Hematopoietic multipotent progenitor cell (in vitro differentiated cells): Measurements from ENCODE around the gene XPO5. TPM values are rescaled to one million over a fixed set of nuclear protein-coding genes. Genes with fewer than 3 reads are reported as not detected.
"Not testable (repeated sequence)": the region's sequence is repeated elsewhere in the genome, so short reads cannot be mapped to it uniquely, and the experiment has no call there.

Experiments
- DNase-seq, 3 donors: peaks; one replicate each; pipeline ENCODE4 v3.0.0-alpha.2; 2011 to 2015; ENCODE audit warnings: low read depth in 2 of 3, low spot score in 2 of 3
- total RNA-seq: library from RNA; depleted of rRNA; stranded (reverse); fragments of >200 nt; gene quantifications from one replicate; pipeline ENCODE4 v1.2.3, GENCODE V29; 2012

Gene XPO5
- total RNA-seq, 1 donor, result 24.2 TPM

DNA sequence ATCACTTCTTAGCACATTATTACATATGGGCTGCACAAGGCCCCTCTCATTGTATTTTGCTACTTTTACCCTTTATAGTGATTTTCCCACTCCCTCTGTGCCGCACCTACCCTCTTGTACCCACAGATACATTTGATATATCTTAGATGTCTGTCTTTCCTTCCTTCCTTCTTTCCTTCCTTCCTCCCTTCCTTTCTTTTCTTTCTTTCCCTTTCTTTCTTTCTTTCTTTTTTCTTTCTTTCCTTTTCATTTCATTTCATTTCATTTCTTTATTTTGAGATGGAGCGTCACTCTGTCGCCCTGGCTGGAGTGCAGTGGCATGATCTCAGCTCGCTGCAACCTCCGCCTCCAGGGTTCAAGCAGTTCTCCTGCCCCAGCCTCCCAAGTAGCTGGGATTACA, 12.4 kb upstream of the XPO5 start:
- no peak for DNase-seq

DNA sequence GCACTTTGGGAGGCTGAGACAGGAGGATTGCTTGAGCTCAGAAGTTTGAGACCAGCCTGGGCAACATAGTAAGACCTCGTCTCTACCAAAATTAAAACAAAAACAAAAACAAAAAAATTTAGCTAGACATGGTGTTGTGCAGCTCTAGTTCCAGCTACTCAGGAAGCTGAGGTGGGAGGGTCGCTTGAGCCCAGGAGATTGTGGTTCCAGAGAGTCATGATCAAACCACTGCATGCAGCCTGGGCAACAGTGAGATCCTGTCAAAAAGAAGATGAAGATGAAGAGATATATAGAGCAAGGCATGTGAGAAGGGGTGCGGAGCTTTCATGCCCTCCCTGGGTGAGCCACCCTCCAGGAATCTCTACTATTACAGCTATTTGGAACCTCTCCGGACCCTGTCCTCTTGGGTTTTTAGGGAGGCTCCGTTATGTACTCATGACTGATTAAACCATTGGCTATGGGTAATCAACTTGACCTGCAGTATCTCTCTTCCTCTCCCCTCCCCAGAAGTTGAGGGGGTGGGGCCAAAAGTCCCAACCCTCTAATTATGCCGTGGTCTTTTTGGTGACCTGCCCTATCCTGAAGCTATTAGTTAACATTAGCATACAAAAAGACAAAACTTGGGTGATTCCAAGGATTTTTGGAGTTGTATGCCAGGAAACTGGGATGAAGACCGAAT, 9.2 kb upstream of the XPO5 start:
- DNase-seq, result no peak

DNA sequence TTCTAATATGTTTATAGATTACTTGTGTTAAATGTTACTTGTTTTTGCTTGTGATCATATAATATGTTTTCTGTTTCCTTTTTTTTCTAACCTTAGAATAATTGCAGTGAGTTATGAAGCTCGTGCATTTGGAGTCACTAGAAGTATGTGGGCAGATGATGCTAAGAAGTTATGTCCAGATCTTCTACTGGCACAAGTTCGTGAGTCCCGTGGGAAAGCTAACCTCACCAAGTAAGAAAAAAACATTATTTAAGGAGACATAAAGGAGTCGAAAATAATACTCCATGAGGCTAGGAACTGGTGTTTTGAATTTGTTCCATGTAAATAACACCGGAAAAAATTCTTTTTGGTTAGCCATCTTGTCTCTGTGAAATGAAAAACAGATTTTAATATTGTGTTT, 7.1 kb upstream of the XPO5 start:
- DNase-seq, result no peak

DNA sequence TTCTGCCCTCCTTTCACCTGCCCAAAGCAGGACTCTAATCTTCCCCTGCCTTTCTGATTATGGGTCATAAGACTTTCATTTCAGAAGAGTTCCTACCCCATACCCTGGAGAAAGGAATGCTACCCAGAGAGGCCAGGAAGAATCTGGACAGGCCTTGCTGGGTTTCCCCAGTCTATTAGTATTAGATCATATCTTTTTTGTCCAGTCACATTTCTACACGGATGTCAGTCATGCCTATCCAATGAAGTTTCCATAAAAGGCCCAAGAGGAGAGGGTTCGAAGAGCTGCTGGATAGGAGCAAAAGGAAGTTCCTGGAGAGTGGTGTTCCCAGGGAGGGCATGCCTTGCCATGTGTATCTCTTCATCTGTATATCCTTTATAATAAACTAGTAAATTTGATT, 3.3 kb upstream of the XPO5 start:
- DNase-seq, result no peak

DNA sequence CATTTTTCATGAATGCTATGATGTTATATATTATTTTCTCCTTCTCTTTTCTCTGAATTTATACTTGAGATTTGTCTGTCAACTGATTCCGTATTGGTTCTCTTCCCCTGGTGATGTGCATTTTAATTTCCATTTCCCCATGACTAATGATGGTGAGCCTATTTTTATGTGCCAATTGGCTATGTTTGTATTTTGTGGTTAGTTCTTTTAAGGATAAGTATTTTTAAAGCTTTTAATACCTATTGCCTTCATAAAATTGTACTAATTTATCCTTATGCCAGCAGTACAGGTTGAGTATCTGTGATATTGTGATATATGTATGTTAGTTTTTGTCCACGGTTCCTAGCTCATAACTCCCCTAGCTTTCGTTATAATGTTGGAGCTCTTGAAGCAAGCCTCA, 2.9 kb upstream of the XPO5 start:
- DNase-seq, result no peak

DNA sequence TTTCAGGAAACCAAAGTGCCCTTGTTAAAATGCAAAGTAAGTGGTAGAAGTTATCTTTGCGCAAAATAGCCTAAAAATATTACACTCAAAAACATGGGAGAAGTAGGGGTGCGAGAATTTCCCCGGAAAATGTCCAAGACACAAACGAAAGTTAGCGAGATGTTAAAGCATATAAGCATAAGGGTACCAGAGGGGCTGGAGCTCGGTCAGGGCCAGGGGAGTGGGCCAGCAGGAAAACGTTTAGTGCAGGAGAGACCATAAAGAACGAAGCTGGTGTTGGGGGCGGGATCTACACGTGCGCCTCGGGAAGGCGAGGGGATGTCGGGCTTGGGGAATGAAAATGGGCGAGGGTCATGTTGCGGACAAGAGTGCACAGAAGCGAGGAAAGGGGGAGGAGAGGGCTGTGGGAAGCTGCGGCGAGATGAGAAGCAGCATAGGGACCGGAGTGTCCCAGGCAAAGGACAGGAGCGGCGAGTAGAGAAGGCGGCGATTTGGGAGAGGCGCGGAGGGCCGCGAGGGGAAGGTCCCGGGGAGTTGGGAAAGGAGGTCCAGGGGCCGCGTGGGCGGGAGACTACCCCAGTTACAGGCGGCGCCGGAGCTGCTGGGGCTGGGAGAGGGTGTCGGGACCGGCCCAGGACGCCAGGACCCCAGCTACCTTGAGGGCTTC, 600 bp downstream of the XPO5 start:
- DNase-seq, result no peak

DNA sequence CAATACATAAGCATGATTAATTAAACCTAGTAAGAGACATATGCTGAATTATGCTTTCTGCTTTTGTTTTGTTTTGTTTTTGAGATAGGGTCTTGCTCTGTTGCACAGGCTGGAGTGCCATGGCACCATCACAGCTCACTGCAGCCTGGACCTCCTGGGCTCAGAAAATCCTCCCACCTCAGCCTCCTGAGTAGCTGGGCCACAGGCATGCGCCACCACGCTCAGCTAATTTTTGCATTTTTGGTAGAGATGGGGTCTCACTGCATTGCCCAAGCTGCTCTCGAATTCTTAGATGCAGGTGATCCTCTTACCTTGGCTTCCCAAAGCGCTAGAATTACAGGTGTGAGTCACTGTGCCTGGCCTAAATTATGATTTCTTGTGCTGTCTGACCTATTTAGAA, 3.8 kb downstream of the XPO5 start:
- no peak for DNase-seq

DNA sequence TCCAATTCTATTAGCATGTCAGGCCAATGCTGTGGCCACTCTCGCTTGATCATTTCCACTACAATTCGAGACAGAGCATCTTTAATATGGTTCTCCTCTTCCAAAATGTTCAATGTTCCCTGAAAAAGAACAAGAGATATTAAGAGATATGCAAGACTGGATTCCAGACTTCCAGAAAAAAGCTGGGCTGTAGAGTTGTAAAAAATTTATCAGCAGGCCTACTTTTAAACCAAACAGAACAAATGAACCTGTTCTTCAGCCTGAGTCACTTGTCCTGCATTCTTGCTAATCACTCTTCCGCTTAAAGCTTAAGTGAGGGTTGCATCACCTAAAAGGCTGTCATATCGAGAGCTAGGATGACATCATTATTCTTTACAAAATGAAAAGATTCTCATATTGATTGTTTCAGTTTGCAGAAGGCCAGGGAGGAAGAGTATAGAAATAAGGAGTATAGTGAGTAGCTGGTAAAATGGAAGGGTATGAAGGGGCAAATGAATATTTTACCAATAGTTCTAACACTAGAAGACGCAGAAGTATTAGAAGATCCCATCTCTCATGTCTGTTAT, 4.9 kb downstream of the XPO5 start:
- no peak for DNase-seq

DNA sequence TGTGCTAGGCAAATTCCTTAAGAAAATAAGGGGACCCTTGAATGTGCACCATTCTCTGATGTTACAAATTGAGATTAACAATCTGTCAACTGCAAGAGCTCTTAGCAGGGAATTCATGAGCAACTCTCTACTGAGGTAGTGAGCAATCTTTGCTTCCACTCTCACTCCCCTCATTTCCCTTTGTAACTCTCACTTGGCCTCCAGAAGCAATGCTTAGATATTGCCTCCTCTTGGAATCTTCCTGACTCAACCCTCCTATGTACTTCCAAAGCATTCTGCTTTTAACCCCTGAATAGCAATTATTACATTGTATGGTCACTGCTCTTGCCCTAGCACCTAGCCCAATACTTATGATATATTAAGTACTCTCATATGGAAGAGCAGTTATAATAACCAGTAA, 16.5 kb downstream of the XPO5 start:
- DNase-seq, result no peak

DNA sequence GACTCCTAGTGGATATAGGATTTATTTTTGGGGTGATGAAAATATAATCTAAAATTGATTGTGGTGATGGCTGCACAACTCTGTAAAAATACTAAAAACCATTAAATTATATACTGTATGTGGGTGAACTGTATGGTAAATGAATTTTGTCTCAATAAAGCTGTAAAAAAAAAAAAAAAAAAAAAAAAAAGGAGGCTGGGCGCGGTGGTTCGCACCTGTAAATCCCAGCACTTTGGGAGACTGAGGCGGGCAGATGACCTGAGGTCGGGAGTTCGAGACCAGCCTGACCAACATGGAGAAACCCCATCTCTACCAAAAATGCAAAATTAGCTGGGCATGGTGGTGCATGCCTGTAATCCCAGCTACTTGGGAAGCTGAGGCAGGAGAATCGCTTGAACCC, 18.2 kb downstream of the XPO5 start:
- not testable (repeated sequence) for DNase-seq

DNA sequence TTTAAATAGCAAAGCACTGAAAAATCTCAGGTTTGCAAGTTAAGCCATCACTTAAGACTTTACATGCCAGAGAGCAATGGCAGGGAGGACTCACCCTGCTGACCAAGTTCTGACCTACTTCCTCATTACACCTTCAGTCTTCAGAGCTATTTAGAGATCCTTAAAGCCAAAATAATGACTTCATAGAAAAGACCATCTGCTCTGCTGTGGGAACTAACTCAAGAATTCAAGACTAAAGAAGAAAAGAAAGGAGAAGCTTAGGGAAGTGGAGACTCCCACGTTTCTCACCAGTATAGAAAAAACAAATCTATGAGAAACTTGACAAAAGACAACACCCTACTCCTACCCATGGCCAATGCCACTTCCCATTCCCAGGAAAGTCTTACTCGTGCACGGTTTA, 28.6 kb downstream of the XPO5 start:
- DNase-seq, result no peak

DNA sequence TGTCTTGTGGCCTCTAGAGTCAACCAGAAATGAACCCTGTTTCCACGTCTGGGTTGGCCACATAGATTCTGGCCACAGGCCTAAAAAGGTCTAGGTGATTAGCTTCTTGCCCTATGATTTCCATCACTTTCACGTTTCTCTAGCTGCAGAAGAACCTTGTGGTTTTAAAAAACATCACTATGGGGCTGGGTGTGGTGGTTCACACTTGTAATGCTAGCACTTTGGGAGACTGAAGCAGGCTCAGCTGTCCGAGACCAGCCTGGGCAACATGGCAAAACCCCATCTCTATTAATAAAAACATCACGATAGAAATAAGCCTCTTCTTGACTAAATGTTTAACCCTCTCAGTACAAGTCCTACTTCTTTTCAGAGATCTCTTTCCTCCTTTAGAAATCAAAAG, 31.4 kb downstream of the XPO5 start:
- no peak for DNase-seq

DNA sequence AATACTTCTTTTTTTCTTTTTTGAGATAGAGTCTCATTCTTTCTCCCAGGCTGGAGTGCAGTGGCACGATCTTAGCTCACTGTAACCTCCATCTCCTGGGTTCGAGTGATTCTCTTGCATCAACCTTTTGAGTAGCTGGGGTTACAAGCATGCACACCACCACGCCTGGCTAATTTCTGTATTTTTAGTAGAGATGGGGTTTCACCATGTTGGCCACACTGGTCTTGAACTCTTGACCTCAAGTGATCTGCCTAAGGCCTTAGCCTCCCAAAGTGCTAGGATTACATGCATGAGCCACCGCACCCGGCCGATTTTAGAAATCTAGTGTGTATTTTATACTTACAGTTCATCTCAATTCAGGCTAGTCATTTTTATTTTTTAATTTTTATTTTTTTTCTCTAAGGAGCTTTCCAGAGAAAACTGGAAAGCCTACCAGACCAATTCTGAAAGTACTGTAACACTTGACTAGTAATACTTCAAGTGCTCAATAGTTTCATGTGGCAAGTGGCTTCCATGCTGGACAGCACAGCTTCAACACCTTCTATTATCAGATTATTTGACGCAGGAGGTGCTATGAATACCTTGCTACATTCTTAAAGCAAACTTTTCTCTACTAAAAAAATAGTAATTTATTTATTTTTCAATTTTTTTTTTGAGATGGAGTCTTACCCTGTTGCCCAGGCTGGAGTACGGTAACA, 33.9 kb downstream of the XPO5 start:
- DNase-seq, result no peak

DNA sequence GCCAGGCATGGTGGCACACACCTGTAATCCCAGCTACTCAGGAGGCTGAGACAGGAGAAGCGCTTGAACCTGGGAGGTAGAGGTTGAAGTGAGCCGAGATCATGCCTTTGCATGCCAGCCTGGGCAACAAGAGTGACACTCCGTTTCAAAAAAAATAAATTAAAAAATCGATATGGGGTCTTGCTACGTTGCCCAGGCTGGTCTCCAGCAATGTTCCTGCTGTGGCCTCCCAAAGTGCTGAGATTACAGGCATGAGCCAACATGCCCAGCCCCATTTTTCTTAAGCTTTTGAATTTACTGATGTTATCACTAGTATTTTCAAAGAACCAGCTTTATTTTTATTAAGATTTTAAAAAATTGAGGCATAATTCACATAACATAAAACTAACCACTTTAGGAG, 35.3 kb downstream of the XPO5 start:
- no peak for DNase-seq

DNA sequence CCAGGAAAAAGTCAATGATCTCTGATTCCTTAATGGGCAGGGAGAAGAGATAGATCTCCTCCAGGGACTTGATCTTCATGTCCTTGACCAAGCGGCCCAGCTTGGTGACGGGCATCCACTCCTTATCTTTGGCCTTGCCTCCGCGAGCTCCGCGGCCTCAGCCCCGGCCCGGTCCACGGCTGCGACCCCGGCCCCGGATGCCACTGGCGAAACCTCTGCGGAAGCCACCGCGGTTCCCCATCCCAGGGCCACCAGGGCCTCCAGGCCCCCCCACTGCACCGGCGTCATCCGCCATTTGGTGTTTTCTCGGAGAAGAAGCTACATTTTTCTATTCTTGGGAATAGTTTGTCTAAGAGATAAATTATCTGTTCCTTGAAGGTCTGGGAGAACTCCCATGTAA, 36.4 kb downstream of the XPO5 start:
- DNase-seq, result not testable (repeated sequence)

DNA sequence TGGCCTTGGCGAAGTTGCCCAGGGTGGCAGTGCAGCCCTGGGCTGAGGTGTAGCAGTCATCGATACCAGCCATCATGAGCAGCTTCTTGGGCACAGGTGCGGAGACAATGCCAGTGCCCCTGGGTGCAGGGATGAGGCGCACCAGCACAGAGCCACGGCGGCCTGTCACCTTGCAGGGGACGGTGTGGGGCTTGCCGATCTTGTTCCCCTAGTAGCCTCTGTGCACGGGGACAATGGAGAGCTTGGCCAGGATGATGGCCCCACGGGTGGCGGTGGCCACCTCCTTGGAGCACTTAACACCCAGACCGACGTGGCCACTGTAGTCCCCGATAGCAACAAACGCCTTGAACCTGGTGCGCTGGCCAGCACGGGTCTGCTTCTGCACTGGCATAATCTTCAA, 36.9 kb downstream of the XPO5 start:
- not testable (repeated sequence) for DNase-seq

DNA sequence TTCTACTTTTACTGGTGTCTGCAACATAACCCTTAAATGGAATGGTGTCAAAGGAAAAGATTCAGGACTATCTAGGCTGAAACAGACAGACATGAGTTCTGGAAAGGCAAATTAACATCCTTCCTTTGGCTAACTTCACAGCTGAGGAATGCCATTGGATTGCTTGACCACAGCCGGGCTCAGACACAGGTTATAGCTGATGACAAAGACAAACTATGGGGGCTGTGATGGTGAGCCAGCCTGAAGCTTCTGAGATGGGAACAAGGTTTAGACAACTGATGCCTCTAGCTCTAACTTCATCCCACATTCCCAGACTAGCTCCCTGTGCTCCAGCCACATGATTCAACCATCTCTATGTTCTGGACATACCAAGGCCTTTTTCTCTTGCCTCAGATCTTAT, 43.6 kb downstream of the XPO5 start:
- DNase-seq, result no peak

DNA sequence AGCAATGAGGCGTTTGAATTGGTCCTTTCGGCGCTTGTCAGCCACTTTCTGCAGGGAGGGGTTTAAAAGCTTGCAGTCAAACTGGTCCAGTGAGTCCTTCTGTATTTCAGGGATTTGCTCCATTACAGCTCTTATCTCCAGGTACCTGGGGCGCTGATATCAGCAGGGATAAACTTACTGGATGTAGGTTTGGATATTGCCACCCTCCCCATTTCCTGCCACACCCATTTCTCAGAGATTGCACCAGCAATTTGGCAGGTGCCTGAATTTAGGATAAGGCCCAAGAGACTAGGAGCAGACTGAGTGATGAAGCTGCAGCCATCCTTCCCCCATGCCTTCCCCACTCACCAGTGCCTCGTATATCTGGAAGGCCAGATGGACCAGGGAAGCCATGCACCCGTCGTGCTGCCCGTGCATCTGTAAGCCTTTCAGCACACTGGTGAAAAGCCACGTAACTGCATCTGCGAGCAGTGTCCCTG, 51.3 kb downstream of the XPO5 start:
- DNase-seq, result no peak

DNA sequence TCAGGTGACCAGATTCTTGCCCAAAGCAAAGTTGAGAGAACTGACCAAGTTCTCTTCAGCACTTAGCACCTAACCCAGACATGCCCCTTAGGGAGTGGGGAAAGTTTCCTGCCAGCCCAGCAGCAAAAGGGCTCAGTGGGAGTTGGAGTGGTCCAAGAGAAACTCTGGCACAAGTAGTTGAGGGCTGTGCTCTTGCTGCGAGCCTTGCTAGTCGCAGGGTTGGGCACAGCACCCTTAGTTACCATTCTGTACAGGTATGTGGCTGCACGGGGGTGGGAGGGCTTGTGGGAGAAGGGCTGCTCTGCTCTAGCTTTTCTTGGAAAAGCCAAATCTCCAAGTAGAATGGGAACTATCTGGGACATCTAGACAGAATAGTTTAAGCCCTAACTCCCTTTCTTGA, 52.6 kb downstream of the XPO5 start:
- no peak for DNase-seq

DNA sequence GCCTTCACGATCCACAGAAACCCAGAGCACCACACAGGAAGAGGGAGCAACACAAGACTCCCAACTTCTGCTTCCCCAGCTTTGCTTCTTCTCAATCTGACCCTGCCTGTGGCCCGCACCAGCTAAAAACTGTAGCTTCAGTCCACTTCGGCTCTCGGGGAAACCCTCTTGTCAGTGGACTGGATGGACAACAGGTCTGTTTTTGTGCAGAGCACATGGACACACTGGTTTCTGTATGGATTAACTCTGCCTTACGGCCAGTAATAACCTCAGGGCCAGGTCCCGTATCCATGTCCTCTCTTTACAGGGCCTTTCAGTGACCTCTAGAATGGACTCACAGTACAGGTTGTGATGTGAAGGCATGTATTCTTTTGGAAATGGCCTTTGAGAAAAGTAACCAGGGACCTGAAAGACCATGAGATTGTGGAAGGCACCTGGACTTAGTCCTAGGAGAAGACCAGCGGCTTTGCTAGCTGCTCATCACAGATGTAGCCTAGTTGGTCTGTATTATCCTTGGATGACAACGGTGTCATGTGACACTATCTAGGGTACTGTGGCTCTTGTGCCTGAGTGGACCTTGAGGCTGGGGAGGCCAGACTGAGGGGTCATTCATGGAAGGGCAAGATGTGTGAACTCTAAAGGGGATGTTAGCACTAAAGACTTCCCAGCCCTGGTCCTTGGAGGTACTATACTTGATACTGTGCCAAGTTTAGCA, 53.1 kb downstream of the XPO5 start:
- DNase-seq, result no peak

DNA sequence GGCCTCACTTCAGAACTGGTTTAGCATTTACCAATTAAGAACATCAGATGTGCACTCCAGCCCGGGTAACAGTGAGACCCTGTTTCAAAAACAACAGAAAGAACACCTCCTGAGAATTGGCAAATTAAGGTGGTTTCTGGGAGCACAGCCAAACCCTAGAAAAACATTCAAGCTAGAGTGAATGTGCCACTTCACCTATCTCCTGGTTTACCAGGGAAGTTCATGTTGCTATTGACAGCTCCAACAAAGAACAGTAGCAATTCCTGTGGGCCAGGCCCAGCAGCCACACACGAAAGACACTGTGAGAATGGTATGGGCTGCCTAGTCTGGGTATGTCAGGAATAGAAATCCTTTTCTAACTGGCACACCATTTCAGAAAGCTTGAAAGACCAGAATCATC, 54.0 kb downstream of the XPO5 start:
- no peak for DNase-seq
